GM12872 (cell line): Measurements from ENCODE around the gene GAL3ST2.

Experiments used
- CTCF ChIP-seq: IDR thresholded peaks from 3 replicates; pipeline ENCODE4 v1.5.1; 2011; ENCODE audit warnings: low read depth, mild to moderate bottlenecking, low read length, moderate library complexity; ENCODE audit not compliant: insufficient read depth

Gene GAL3ST2

GRCh38 chr2:241834527-241835210 is 58.0 kb downstream of the GAL3ST2 start:
- no peak for TF ChIP-seq CTCF

- TF ChIP-seq CTCF, result no peak
Observed at GRCh38 chr2:241835611-241836010, 59.0 kb downstream of the GAL3ST2 start.

- TF ChIP-seq CTCF, result no peak
Observed at GRCh38 chr2:241836292-241836691, 59.7 kb downstream of the GAL3ST2 start.

- TF ChIP-seq CTCF, result no peak
Observed at GRCh38 chr2:241837197-241837965, 60.8 kb downstream of the GAL3ST2 start.

GRCh38 chr2:241841181-241842066 is 64.8 kb downstream of the GAL3ST2 start:
- TF ChIP-seq CTCF, result no peak

GRCh38 chr2:241842067-241842415 is 65.4 kb downstream of the GAL3ST2 start:
- TF ChIP-seq CTCF, result no peak

- TF ChIP-seq CTCF, result no peak
Observed at GRCh38 chr2:241842620-241843211, 66.1 kb downstream of the GAL3ST2 start.
